Activated naive CD4-positive, alpha-beta T cell treated with anti-CD3 and anti-CD28 coated beads, Interleukin-2, amount 10 ng/mL, durations not matched to agents 7 days and 5 days (primary cell): ENCODE data around the gene TRABD2B.

ENCODE experiments used
- CTCF ChIA-PET: fragments of 350-600 bp; sonication (Branson Sonifier 250); formaldehyde crosslinking; loops from one replicate; lab custom pipeline; 2021; ENCODE audit warnings: antibody characterized with exemption; lab: Charles Lee
- DNase-seq: peaks from one replicate; pipeline ENCODE4 v3.0.0-alpha.2; 2020
- H3K27ac Mint-ChIP-seq: one replicate; pipeline ENCODE4 v1.8.0; 2021; ENCODE audit warnings: mild to moderate bottlenecking, moderate library complexity, mixed read lengths
- H3K27me3 Mint-ChIP-seq: one replicate; pipeline ENCODE4 v1.8.0; 2021; ENCODE audit warnings: mild to moderate bottlenecking, mixed read lengths
- H3K36me3 Mint-ChIP-seq: one replicate; pipeline ENCODE4 v1.8.0; 2021; ENCODE audit warnings: mixed read lengths
- H3K4me1 Mint-ChIP-seq: one replicate; pipeline ENCODE4 v1.8.0; 2021; ENCODE audit warnings: mixed read lengths
- H3K4me3 Mint-ChIP-seq: one replicate; pipeline ENCODE4 v1.8.0; 2021; ENCODE audit warnings: mild to moderate bottlenecking, moderate library complexity, mixed read lengths
- H3K9me3 Mint-ChIP-seq: one replicate; pipeline ENCODE4 v1.8.0; 2021; ENCODE audit warnings: mixed read lengths

The TRABD2B gene

DNA sequence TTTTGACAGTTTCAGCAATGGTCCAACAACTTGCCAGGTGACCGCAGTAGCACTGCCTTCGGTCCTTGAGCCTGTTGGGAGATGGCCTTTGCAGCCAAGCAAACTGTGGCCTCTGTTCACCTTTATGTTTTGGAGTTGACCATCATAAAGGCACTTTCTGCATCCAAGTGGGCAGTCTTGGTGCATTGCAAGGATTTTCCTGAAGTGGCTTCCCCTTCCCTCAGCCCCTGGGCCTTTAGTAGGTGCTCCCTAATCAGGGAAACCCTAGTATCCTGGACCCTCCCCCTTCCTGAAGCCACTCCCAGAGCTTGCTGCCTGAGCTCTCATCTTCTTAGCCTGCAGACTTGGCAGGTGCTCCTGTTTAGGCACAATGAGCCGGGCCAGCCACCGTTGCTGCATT, 140.2 kb downstream of the TRABD2B start:
- H3K27ac Mint-ChIP-seq: no peak overlapping the region
- H3K27me3 Mint-ChIP-seq: peaks cover 20% of the 10 kb centered on the region
- H3K4me3 Mint-ChIP-seq: no peak overlapping the region
- DNase-seq: no peak
- CTCF ChIA-PET: no interaction called here
- peaks cover 9% of the 10 kb centered on the region for H3K4me1 Mint-ChIP-seq
- H3K9me3 Mint-ChIP-seq: no peaks in the 10 kb centered on the region
- no peaks in the 10 kb centered on the region for H3K36me3 Mint-ChIP-seq

DNA sequence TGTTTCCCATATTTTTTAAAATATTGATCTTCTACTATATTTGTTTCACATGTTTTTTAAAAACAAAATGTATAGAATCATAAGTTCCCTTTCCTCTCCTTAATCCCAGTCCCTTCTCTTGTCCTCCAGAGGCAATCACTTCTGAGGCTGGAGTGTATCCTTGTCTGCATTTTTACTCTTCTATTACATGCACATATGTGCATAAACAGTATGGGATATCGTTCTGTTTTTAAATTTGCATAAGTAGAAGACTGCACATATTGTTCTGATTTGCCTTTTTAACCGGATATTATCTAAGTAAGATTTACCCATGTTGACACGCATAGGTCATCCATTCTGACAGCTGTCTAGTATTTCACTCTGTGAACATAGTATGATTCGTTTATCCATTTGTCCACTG, 142.0 kb downstream of the TRABD2B start:
- no peak overlapping the region for H3K27ac Mint-ChIP-seq
- CTCF ChIA-PET: interaction anchor here (1.0 kb wide), 1 partner anchor 14 kb away, joined by 4 read pairs; no protein-coding TSS in a partner anchor
- peaks cover 9% of the 10 kb centered on the region for H3K4me1 Mint-ChIP-seq
- no peaks in the 10 kb centered on the region for H3K36me3 Mint-ChIP-seq
- no peaks in the 10 kb centered on the region for H3K9me3 Mint-ChIP-seq
- no peak overlapping the region for H3K4me3 Mint-ChIP-seq
- DNase-seq: no peak
- peaks cover 17% of the 10 kb centered on the region for H3K27me3 Mint-ChIP-seq

DNA sequence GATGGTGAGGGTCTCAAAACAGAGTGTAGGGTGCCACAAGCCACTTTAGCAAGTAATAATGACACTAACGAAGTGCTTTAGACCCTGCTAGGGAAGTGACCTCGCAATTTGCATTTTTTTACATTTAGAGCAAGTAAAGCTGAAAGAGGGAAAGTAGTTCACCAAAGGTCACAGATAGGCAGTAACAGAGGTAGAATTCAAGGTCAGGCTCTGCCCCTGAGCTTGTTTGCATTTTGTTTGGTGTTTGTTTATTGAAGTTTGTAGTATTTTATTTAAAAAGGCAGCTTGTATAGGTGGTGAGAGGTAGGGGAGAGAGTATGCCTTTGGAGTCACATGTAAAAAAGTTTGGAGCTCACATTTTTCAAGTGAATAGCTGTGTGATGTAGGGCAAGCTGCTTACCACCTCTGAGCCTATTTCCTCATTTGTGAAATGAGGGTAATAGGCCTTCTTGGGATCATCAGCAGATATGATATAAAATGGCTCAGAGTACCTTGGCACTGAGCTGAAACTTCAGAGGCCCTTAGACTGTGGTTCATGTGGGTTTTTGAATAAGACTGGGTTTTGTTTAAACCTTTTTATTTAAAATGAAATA, 142.5 kb downstream of the TRABD2B start:
- Mint-ChIP-seq H3K4me3 (no peak overlapping the region), H3K9me3 (no peaks in the 10 kb centered on the region), H3K4me1 (peaks cover 9% of the 10 kb centered on the region), H3K36me3 (no peaks in the 10 kb centered on the region), H3K27me3 (peaks cover 13% of the 10 kb centered on the region), H3K27ac (no peak overlapping the region)
- no peak for DNase-seq
- CTCF ChIA-PET: interaction anchor here (1.0 kb wide), 1 partner anchor 13 kb away, joined by 4 read pairs; no protein-coding TSS in a partner anchor

DNA sequence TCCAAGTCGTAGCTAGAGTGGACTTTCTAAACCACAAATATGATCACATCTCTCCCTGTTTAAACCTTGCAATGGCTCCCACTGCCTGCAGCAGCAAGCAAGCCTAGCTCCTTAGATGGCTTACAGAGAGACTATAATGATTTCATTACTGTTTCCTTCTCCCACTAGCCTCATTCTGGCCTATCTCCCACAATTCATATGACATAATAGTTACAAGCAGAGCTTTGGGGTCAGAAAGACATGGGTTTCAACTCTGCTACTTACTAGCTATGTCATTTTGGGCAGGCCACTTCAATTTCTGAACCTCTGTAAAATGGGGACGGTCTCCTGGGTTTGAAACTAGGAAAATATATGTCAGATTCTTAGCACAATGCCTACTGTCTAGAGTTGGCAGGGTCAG, 143.3 kb downstream of the TRABD2B start:
- Mint-ChIP-seq H3K27ac (no peak overlapping the region), H3K4me1 (peaks cover under 1% of the 10 kb centered on the region), H3K36me3 (no peaks in the 10 kb centered on the region), H3K9me3 (no peaks in the 10 kb centered on the region), H3K4me3 (no peak overlapping the region), H3K27me3 (peaks cover 8% of the 10 kb centered on the region)
- DNase-seq: no peak
- CTCF ChIA-PET: no interaction called here

DNA sequence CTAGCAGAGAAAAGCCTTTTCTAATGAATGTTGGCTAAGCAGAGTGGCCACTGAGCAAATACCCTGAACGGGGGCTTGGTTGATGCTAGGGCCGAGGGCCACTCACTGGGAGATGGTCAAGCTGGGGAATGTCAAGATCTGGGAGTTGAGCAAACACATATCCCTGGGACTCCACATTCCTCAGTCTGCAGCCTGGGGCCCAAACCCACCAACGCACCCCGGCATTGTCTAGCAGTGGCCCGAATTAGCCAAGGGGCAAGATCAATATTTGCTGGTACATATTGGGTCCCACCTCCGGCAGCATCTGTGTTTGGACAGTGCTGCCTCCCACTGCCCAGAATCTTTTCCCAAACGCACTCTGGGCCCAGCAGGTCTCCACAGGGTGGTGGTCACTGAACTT, 144.1 kb downstream of the TRABD2B start:
- Mint-ChIP-seq H3K4me1 (no peaks in the 10 kb centered on the region), H3K9me3 (no peaks in the 10 kb centered on the region), H3K4me3 (no peak overlapping the region), H3K27ac (no peak overlapping the region), H3K36me3 (no peaks in the 10 kb centered on the region), H3K27me3 (peaks cover 5% of the 10 kb centered on the region)
- no peak for DNase-seq
- CTCF ChIA-PET: no interaction called here

DNA sequence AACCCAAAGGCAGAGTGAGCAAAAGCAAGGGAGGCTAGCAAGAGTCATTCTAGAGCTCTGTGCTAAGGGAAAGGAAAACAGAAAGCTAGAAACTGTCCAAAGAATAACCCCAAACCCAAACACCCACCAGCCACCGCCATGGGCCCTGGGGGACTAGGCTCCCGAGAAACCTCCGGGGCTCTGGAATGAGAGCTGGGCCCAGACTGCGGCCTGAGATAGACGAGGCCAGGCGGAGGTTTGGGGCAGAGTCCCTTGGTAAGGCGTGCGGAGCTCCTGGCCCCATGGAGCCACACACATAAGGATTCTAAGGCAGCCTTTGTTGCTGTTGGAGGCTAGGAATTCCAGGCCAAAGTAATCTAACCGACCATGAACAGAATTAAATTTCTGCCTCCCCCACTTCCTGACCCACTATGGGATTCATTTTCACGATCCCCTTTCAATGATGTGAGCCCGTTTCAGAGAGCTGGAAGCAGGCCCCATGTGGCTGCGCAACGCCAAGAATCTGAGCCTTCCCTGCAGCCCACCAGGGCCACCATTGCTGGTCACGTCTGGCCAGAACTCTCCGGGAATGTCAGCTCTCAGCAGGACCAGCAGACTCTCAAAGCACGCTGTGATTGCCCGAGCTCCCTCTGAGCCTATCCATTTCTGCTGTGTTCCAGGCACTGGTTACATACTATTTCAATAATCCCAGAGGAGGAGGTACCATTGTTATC, 145.0 kb downstream of the TRABD2B start:
- CTCF ChIA-PET: interaction anchor here (0.6 kb wide), 1 partner anchor 77 kb away, joined by 3 read pairs; no protein-coding TSS in a partner anchor
- H3K27me3 Mint-ChIP-seq: peaks cover under 1% of the 10 kb centered on the region

DNA sequence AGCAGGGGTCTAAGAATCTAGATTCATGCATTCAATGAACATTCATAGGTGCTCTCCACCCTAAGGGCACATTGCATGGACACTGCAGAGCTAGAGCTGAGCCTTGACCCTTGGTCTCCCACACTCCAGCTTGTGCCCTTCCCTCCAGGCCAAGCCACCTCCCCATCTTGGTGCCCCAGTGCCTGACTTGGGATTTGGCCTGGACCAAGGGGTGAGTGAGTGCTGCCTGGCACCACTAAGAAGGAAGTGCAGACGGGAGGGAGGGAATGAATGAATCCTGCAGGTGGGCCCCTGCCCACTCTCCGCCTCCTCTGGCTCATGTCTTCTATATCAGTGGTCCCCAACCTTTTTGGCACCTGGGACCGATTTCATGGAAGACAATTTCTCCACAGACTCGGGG, 146.7 kb downstream of the TRABD2B start:
- Mint-ChIP-seq H3K4me1 (no peaks in the 10 kb centered on the region), H3K27me3 (peaks cover 4% of the 10 kb centered on the region), H3K9me3 (no peaks in the 10 kb centered on the region), H3K36me3 (no peaks in the 10 kb centered on the region), H3K27ac (no peak overlapping the region), H3K4me3 (no peak overlapping the region)
- DNase-seq: no peak
- CTCF ChIA-PET: no interaction called here

More for the DNA sequence above, 145.0 kb downstream of the TRABD2B start:
- no peak overlapping the region for H3K27ac Mint-ChIP-seq
- H3K4me1 Mint-ChIP-seq: no peaks in the 10 kb centered on the region
- DNase-seq: no peak
- no peak overlapping the region for H3K4me3 Mint-ChIP-seq
- H3K36me3 Mint-ChIP-seq: no peaks in the 10 kb centered on the region
- no peaks in the 10 kb centered on the region for H3K9me3 Mint-ChIP-seq

DNA sequence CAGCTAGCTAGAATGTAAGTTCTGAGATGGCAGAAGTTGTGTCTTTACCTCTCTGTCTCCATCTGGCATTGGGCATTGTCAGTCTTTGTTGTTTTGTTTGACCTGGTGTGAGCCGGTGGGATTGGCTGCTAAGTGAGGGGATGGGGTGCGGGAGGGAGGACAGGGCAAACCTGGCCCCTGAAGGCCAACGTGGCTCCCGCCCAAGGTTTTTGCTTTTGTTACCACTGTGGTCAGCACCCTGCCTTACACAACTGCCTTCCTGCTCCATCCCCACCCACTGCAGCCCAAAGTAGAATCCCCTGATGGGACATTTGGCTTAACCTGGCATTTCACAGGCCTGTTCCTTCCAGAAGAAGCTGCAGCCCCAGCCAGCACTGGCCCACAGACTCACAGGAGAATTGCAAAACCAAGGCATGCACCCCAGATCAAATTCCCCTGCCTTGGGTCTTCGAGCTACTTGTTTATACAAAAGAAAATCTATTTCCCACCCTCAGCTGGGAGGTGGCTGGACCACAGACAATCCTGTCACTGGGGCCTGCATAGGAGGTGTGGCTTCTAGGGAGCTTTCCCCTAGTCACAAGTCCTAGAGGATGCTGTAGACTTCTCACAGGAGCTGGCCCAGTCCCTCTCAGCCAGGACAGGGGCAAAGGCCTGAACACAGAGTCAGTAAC, 147.5 kb downstream of the TRABD2B start:
- H3K27me3 Mint-ChIP-seq: peaks cover 4% of the 10 kb centered on the region
- H3K27ac Mint-ChIP-seq: no peak overlapping the region
- no peak overlapping the region for H3K4me3 Mint-ChIP-seq
- no peak for DNase-seq
- no peaks in the 10 kb centered on the region for H3K36me3 Mint-ChIP-seq
- H3K9me3 Mint-ChIP-seq: no peaks in the 10 kb centered on the region
- CTCF ChIA-PET: no interaction called here
- H3K4me1 Mint-ChIP-seq: no peaks in the 10 kb centered on the region

DNA sequence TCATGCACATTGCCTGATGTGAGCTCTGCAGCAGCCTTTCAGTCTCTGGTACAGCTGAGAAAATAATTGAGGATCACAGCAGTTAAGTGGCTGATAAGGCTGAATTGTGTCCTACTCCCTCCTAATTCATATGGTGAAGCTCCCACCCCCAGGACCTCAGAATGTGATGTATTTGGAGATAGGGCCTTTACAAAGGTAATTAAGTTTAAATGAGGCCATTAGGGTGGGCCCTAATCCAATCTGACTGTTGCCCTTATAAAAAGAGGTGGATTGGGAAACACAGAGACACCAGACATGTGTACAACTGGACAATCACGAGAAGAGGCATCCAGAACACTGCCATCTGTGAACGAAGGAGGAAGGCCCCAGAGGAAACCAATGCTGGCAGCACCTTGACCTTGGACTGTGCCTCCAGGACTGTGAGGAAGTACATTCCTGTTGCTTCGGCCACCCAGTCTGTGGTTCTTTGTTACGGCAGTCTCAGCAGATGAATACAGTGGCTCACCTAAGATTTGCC, 148.1 kb downstream of the TRABD2B start:
- H3K4me1 Mint-ChIP-seq: no peaks in the 10 kb centered on the region

DNA sequence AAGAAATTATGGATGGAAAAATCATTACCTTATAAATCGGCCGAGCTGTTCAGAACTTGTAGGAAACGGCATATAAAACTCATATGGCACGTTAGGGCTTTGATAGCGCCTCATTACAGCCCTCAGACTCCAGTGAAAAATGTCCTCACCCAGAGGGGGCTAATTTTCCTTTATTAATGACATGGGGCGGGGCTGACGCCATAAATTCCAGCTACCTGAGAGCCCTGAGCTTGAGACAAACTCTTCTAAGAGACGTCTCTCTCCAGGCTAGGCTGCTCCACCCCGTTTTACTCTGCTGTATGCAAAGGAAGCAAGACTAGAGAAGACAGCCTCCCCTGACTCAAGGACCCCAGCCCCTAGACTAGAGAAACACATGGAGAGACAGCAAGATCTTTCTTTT, 149.4 kb downstream of the TRABD2B start:
- no peaks in the 10 kb centered on the region for H3K9me3 Mint-ChIP-seq
- H3K27ac Mint-ChIP-seq: no peak overlapping the region
- H3K4me3 Mint-ChIP-seq: no peak overlapping the region
- H3K4me1 Mint-ChIP-seq: no peaks in the 10 kb centered on the region
- DNase-seq: no peak
- peaks cover 16% of the 10 kb centered on the region for H3K27me3 Mint-ChIP-seq
- H3K36me3 Mint-ChIP-seq: no peaks in the 10 kb centered on the region
- CTCF ChIA-PET: no interaction called here

More for the DNA sequence above, 148.1 kb downstream of the TRABD2B start:
- no peak for DNase-seq
- no peak overlapping the region for H3K27ac Mint-ChIP-seq
- no peaks in the 10 kb centered on the region for H3K36me3 Mint-ChIP-seq
- H3K27me3 Mint-ChIP-seq: peaks cover 4% of the 10 kb centered on the region
- H3K4me3 Mint-ChIP-seq: no peak overlapping the region
- no peaks in the 10 kb centered on the region for H3K9me3 Mint-ChIP-seq
- CTCF ChIA-PET: no interaction called here

DNA sequence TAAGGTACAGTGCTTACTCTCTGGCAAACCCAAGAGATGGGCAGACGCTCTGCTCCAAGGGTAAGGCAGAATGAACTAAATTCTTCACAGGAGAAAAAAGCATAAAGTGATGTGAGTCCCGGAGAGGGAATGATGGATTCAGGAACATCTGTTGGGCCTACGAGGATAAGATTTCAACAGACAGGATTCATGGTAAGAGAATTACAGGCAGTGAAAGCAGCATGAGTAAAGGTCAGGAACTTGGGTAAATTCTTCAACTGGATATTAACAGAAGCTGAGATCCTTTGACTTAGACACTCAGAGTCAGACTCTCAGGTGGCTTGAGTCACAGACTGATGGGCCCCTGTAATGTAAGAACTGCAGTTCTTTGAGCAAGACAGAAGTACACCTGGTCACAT, 152.6 kb downstream of the TRABD2B start:
- peaks cover 25% of the 10 kb centered on the region for H3K27me3 Mint-ChIP-seq
- H3K27ac Mint-ChIP-seq: no peak overlapping the region
- CTCF ChIA-PET: no interaction called here
- DNase-seq: no peak
- H3K9me3 Mint-ChIP-seq: no peaks in the 10 kb centered on the region
- H3K4me1 Mint-ChIP-seq: no peaks in the 10 kb centered on the region
- no peak overlapping the region for H3K4me3 Mint-ChIP-seq
- H3K36me3 Mint-ChIP-seq: no peaks in the 10 kb centered on the region

DNA sequence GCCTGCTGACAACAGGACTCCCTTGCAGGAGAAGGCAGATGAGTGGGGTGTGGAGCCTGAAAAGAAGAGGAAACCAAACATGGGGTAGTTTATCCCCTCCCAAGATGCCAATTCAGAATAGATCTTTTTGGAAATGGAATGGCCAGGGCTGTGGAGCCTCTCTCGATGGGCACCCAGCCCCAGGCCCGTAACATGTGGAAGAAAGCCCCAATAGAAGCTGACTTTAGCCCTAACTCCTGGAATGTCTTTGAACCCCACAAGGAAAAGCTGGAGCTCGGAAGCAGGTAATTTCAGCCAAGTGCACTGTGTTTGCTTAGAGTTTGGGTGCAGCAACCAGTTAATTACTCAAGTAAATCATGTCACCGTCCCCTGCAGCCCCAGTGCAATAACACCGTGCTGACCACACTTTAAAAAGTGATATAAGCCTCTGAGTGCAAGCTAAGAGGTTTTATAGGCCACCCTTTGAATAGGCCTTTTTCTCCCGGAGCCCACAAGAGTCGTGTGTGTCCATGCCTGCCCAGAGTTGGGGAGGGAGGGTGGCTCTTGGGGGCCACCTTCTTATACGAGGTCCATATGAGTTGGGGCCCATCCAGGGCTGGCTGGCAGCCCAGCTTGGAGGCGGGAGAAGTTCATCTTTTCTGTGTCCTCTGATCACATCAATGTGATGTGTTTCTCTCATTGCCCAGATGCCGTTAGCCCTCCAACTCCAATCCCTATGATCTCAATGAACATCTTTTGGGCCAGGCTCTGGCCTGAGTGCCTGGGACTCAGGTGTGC, 153.2 kb downstream of the TRABD2B start:
- no peak overlapping the region for H3K4me3 Mint-ChIP-seq
- H3K4me1 Mint-ChIP-seq: no peaks in the 10 kb centered on the region
- no peaks in the 10 kb centered on the region for H3K9me3 Mint-ChIP-seq
- H3K27me3 Mint-ChIP-seq: peaks cover 25% of the 10 kb centered on the region
- H3K27ac Mint-ChIP-seq: no peak overlapping the region
- H3K36me3 Mint-ChIP-seq: no peaks in the 10 kb centered on the region
- CTCF ChIA-PET: interaction anchor here (0.8 kb wide), 1 partner anchor 10 kb away, joined by 3 read pairs; no protein-coding TSS in a partner anchor
- no peak for DNase-seq

DNA sequence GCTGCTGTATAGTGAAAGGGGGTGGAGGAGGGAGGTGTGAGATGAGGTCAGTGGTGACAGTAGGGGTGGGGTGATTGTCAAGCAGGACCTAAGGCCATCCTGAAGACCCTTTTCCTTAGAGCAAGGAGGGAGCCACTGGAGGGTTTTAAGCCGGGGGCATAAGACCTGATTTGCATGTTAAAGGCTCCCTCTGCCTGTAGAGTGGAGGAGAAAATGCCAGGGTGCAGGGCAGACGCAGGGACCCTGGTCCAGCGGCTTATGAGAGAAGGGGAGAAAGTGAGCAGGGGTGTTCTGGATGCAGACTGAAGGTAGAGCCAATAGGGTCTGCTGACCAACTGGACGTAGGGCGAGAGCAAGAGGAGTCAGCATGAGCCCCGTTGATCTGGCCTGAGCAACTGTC, 154.1 kb downstream of the TRABD2B start:
- Mint-ChIP-seq H3K9me3 (no peaks in the 10 kb centered on the region), H3K27ac (no peak overlapping the region), H3K4me1 (no peaks in the 10 kb centered on the region), H3K27me3 (peaks cover 25% of the 10 kb centered on the region), H3K4me3 (no peak overlapping the region), H3K36me3 (no peaks in the 10 kb centered on the region)
- no peak for DNase-seq
- CTCF ChIA-PET: interaction anchor here (0.8 kb wide), 1 partner anchor 9 kb away, joined by 3 read pairs; no protein-coding TSS in a partner anchor
